Measurements from ENCODE around the gene NFYA.

GRCh38 chr6:41103847-41104246 lies 31.1 kb downstream of the NFYA start:
- no peak for TF ChIP-seq CTCF (IDR thresholded peaks at IDR 0.05)
- TF ChIP-seq POLR2AphosphoS5 (IDR thresholded peaks at IDR 0.05) = no peak
